Mesothelial cell of epicardium (in vitro differentiated cells): ENCODE results near the gene CASP3. TPM values are rescaled to one million over a fixed set of nuclear protein-coding genes. Genes with fewer than 3 reads are reported as not detected.

Source experiments
- DNase-seq, 2 experiments: peaks; one replicate each; pipeline ENCODE4 v3.0.0; 2021; ENCODE audit warnings: low spot score in 2 of 2; ENCODE audit not compliant: unreplicated experiment in 2 of 2
- H3K27ac Mint-ChIP-seq: 2 replicates; pipeline ENCODE4 v1.8.0; 2021; ENCODE audit warnings: mixed read lengths
- H3K27me3 Mint-ChIP-seq: 2 replicates; pipeline ENCODE4 v1.8.0; 2021; ENCODE audit warnings: low read depth, mixed read lengths
- H3K36me3 Mint-ChIP-seq: 2 replicates; pipeline ENCODE4 v1.8.0; 2021; ENCODE audit warnings: mixed read lengths
- H3K4me1 Mint-ChIP-seq: 2 replicates; pipeline ENCODE4 v1.8.0; 2021; ENCODE audit warnings: mixed read lengths
- H3K4me3 Mint-ChIP-seq: 2 replicates; pipeline ENCODE4 v1.8.0; 2021; ENCODE audit warnings: mild to moderate bottlenecking, moderate library complexity, mixed read lengths
- H3K9me3 Mint-ChIP-seq: 2 replicates; pipeline ENCODE4 v1.8.0; 2021; ENCODE audit warnings: mixed read lengths
- total RNA-seq: library from RNA; stranded (reverse); gene quantifications from 3 replicates; pipeline ENCODE4 v1.2.1, GENCODE V29; 2021
- TF ChIP-seq, protein P1 (sequence below): fragments of 200-600 bp; sonication (generic); IDR thresholded peaks from one replicate; pipeline ENCODE4 v1.5.0; 2021; ENCODE audit warnings: antibody characterized with exemption; ENCODE audit not compliant: unreplicated experiment

Gene CASP3
- total RNA-seq, 1 donor from 2014 or later = 21.0 TPM

DNA sequence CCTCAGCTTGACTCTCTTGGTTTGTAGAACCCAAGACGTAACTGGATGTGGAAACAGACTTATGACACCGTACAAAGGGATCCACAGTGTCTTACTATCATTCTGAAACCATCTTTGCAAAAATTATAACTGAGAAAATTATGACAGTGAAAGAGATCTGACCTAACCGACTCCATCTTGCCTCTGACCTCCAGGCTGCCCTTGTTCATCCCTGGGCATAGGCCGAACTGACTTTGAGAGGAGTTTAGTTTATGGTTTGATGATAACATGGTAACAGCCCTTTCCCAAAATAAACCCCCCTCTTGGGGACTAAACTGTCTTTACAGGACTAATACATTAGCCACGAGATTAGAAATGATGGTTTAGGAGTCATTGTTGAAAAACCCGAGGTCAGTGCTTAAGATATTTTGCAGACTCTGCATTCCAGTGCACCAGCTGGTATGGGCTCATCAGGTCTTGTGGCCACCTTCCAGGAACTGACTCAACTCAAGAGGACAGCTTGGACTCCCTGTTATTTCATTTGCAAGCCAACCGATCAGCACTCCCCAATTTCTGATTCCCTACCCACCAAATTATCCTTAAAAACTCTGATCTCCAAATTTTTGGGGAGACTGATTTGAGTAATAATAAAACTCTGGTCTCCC is 49.6 kb downstream of the CASP3 start:
- H3K36me3 Mint-ChIP-seq = no peaks in the 10 kb centered on the region
- no peak overlapping the region for H3K27ac Mint-ChIP-seq
- TF ChIP-seq, protein P1, sequence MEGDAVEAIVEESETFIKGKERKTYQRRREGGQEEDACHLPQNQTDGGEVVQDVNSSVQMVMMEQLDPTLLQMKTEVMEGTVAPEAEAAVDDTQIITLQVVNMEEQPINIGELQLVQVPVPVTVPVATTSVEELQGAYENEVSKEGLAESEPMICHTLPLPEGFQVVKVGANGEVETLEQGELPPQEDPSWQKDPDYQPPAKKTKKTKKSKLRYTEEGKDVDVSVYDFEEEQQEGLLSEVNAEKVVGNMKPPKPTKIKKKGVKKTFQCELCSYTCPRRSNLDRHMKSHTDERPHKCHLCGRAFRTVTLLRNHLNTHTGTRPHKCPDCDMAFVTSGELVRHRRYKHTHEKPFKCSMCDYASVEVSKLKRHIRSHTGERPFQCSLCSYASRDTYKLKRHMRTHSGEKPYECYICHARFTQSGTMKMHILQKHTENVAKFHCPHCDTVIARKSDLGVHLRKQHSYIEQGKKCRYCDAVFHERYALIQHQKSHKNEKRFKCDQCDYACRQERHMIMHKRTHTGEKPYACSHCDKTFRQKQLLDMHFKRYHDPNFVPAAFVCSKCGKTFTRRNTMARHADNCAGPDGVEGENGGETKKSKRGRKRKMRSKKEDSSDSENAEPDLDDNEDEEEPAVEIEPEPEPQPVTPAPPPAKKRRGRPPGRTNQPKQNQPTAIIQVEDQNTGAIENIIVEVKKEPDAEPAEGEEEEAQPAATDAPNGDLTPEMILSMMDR = no peak
- peaks cover 22% of the 10 kb centered on the region for H3K9me3 Mint-ChIP-seq
- no peak overlapping the region for H3K4me3 Mint-ChIP-seq
- H3K27me3 Mint-ChIP-seq = no peaks in the 10 kb centered on the region
- H3K4me1 Mint-ChIP-seq = no peaks in the 10 kb centered on the region
- DNase-seq = no peak

DNA sequence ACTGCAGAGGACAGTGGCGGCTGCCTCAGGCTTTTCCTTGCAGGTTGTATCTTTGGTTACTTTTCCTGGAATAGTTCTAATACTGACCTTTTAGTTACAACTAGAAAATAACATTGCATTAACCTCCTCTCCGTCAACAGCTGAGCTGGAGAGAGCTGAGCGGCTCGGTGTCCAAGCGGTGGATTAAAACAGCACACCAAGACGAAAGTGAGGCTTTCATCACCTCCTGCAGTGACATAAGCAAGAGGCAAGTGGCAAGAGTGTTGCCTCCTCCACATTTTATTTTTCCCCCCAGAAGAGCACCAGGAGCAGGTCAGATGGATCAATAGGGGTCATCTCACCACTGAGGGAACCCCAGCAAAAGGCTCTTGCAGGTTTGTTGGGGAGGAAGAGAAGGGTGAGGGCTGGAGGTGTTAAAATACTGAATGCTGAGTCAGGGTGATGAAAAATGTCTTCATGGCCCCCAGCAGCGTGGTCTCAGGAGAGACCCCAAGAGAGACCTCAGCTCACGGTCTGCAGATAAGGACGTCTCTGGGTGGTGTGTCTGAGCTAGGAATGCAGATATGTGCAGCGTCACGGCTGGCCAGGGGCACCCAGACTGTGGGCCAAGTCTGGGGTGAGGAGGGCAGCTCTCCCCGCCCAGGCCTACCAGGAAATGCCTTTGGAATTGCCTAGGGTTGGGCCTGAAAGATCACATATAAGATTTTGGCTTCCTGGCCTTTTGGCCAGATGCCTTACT is 50.3 kb downstream of the CASP3 start:
- TF ChIP-seq, protein P1 = no peak
- H3K27ac Mint-ChIP-seq = no peak overlapping the region
- no peak overlapping the region for H3K4me3 Mint-ChIP-seq
- H3K4me1 Mint-ChIP-seq = no peaks in the 10 kb centered on the region
- H3K36me3 Mint-ChIP-seq = no peaks in the 10 kb centered on the region
- peaks cover 17% of the 10 kb centered on the region for H3K9me3 Mint-ChIP-seq
- DNase-seq = no peak
- H3K27me3 Mint-ChIP-seq = no peaks in the 10 kb centered on the region

DNA sequence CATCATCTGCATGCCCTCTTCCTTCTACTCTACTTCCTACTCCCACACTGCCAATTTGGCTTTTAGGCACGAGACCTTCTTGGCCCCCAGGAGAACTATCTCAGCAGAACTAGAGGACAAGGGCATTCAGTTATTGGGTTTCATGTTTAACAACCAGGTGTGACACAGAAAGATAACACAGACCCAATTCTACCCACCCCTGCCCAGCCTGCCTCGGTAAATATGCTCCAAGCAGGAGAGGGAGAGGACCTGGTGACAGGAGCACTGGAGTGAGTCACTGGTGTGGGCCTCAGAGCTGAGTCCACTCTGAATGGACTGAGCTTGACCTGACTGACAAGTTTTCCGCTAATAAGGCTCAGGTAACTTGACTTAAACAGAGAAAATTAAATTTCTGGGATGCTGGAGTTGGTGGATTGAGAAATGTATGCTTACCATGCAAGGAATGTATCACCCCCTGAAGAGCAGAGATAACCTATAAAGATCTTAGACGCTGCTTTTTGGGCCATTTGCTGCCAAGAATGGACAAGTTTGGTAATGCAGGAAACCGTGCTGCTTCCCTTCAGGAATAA is 52.5 kb downstream of the CASP3 start:
- no peaks in the 10 kb centered on the region for H3K27me3 Mint-ChIP-seq
- H3K9me3 Mint-ChIP-seq = peaks cover under 1% of the 10 kb centered on the region
- H3K4me1 Mint-ChIP-seq = no peaks in the 10 kb centered on the region
- H3K27ac Mint-ChIP-seq = no peak overlapping the region
- no peaks in the 10 kb centered on the region for H3K36me3 Mint-ChIP-seq
- TF ChIP-seq, protein P1 = no peak
- DNase-seq = no peak
- H3K4me3 Mint-ChIP-seq = no peak overlapping the region

- Mint-ChIP-seq H3K4me1 (no peaks in the 10 kb centered on the region), H3K9me3 (no peaks in the 10 kb centered on the region), H3K4me3 (no peak overlapping the region)
Observed at GRCh38 chr4:184596044-184596616, 53.1 kb downstream of the CASP3 start.

GRCh38 chr4:184595430-184595829 is 53.8 kb downstream of the CASP3 start:
- Mint-ChIP-seq H3K27me3 (no peaks in the 10 kb centered on the region), H3K36me3 (no peaks in the 10 kb centered on the region), H3K9me3 (no peaks in the 10 kb centered on the region), H3K4me1 (no peaks in the 10 kb centered on the region), H3K27ac (no peak overlapping the region), H3K4me3 (no peak overlapping the region)
- TF ChIP-seq, protein P1 = no peak
- no peak for DNase-seq

More at GRCh38 chr4:184596044-184596616, 53.1 kb downstream of the CASP3 start:
- H3K36me3 Mint-ChIP-seq = no peaks in the 10 kb centered on the region
- H3K27ac Mint-ChIP-seq = no peak overlapping the region
- DNase-seq = no peak
- TF ChIP-seq, protein P1 = no peak
- no peaks in the 10 kb centered on the region for H3K27me3 Mint-ChIP-seq
